GM20431 (cell line): ENCODE results near the gene PIGM.

Experiments used
- in situ Hi-C: fragments of 300-500 bp; cut with MseI, MboI; formaldehyde crosslinking; loops from one replicate; pipeline ENCODE4 v1.15.0; 2020; ENCODE audit warnings: low sequenced_read_pairs; ENCODE audit not compliant: unreplicated experiment

PIGM gene

DNA sequence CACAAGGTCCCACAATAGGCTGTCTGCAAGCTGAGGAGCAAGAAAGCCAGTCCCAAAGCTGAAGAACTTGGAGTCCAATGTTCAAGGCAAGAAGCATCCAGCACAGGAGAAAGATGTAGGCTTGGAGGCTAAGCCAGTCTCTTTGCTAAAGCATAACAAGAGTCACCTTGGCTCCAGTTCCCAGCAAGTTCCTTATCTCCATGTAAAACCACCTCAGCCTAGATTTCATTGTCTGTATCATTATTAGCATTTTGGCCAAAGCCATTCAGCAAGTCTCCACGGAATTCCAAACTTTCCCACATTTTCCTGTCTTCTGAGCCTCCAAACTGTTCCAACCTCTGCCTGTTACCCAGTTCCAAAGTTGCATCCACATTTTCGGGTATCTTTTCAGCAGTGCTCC is 36.9 kb downstream of the PIGM start:
- in situ Hi-C loops: no loop called here

DNA sequence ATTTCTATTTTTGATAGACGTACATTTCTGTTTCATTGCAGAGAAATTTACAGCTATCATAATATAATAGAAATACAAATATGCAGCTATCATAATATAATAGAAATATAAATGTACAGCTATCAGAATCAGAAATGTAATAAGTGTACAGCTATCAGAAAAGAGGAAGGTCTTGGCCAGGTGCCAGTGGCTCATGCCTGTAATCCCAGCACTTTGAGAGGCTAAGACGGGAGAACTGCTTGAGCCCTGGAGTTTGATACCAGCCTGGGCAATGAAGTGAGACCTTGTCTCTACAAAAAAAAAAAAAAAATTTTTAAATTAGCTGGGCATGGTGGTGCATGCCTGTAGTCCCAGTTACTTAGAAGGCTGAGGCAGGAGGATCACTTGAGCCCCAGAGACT is 37.9 kb downstream of the PIGM start:
- in situ Hi-C loops: no loop called here

DNA sequence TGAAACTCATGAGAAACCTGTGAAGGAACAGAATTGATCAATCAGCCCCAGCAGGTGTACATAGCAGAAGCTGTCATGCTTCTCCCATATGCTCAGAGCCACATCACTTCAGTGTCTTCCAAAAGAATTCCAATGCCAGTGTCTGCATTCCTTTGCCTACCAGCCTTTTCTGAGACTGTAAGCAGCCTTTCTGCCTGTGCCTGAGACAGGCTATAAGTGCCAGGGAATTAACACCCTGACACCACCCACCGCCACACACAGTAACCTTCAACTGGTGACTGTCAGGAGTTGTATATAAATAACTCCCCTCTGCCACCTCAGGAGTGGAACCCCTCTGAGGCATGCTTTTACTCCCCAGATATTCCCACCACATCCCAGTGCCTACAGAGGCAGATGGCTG is 39.6 kb downstream of the PIGM start:
- in situ Hi-C loops: no loop called here

DNA sequence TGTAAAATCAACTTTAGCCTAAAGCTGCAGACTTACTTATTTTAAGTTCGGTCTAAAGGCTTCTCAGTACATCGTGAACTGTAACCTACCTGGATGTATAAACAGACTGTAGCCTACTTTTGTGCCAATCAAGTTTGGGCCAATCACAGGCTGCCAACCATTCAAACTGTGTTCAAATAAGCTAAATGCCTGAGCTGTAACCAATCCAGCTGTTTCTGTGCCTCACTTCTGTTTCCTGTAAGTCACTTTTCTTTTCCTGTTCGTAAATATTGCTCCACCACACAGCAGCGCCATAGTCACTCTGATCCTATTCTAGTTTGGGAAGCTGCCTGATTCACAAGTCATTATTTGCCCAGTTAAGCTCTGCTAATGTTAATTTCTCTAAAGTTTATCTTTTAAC is 40.3 kb downstream of the PIGM start:
- in situ Hi-C loops: no loop called here

DNA sequence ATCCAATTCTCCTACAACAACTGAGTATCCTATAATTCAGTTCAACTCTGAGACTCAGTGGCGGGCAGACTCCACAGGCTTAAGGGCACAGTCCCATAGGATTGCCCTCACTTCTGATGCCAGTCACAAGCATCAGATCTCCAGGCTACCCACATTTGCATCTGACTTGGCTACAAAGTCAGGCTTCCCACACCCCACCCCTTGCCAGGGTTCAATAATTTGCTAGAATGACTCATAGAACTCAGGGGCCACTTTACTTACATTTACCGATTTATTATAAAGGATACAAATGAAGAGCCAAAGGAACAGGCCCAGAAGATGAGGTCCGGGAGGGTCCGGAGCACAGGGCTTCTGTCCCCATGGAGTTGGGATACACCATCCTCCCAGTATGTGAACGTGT is 41.8 kb downstream of the PIGM start:
- in situ Hi-C loops: no loop called here

DNA sequence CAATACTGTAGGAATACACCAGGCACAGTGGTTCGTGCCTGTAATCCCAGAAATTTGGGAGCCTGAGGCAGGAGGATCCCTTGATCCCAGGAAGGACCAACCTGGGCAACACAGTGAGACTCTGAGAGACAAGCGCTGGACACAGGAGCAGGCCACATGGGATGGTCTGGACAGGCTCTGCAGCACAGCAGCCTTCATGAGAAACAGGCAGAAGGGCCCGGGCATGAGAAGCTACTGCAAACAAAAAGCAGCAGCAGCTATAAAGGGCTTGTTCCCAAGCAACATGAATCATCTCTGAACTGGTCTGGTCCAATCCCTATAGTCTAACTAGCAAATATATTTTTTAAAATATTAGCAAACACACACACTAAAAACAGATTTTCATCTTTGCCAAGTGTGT is 42.2 kb downstream of the PIGM start:
- in situ Hi-C loops: no loop called here

DNA sequence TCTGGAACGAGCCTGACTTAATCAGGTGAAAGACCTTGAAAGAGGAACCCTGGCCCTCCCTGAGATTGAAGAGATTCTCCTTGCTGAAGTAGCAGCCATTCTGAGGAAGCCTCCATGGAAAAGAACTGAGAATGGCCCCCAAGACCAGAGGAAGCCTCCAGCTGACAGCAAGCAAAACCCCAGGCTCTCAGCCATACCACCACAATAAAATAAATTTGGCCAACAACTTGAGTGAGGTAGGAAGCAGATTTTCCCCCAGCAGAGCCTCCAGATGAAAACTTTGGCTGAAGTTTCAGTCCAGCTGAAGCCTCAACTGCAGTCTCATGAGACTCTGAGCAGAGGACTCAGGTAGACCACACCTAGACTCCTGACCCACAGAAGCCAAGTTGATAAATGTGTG is 43.8 kb downstream of the PIGM start:
- in situ Hi-C loops: no loop called here

DNA sequence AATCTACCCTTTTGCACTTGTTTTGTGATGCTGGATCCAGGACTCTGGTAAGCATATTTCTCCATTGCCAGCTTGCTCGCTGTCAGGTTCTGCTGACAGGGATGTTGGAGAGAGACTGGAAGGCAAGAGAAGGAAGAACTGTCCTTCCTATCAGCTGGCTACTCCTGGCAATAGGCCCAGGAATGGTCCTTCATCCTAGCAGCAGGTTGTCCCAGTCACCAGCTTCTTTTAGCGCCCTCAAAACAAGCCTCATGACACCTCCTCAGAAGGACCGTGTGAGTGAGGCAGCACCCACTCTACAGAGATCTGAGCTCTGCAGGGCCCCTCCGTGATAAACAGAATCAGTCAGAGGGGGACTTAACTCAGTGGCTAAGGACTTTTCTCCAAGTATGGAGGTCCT is 44.6 kb downstream of the PIGM start:
- in situ Hi-C loops: no loop called here

DNA sequence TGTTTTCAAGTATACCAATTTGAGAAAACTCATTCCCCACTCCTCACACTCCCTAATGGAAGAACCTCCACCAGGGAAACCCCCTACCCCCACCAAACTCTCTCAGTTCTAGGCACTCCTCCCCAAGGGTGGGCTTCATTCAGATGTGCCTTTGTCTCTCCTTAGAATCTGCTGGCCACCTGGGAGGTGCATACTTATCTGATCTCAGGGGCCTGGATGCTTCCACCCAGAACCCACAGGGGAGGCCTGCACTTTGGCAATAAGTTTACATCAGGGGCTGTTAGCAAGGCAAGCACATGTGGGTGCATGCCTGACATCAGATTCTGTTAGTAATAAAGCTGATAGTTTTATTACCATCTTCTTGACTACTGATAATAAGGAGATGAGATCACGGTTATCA is 45.3 kb downstream of the PIGM start:
- in situ Hi-C loops: no loop called here

DNA sequence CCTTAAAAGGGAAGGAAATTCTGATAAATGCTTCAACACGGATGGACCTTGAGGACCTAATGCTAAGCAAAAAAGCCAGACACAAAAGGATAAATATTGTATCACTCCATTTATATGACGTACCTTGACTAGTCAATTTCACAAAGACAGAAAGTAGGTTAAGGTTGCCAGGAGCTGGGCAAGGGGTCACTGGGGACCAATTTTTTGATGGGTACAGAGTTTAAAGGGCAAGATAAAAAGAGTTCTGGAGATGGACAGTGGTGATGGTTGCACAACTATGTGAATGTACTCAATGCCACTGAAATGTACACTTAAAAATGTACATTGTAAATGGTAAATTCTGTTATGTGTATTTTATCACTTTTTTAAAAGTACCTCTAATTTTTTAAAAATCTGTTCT is 45.7 kb downstream of the PIGM start:
- in situ Hi-C loops: no loop called here

DNA sequence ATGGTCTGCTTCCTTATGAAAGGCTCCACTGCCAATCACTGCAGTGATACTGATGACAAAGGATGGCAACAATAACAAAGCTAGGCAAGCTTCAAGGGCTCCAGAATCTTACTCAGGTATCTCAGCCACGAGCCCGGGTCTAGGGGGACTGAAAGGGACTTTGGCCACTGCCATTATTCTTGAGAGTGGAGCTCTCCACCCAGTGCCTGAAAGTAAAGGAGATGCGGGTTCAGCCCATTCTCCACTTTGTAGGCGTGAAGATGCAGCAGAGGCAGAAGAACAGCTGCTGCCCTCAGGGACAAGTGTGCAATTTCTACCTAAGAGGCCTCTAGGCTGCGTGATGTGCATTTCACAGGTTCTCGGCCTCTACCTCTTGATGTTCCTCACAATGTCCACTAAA is 46.3 kb downstream of the PIGM start:
- in situ Hi-C loops: no loop called here

DNA sequence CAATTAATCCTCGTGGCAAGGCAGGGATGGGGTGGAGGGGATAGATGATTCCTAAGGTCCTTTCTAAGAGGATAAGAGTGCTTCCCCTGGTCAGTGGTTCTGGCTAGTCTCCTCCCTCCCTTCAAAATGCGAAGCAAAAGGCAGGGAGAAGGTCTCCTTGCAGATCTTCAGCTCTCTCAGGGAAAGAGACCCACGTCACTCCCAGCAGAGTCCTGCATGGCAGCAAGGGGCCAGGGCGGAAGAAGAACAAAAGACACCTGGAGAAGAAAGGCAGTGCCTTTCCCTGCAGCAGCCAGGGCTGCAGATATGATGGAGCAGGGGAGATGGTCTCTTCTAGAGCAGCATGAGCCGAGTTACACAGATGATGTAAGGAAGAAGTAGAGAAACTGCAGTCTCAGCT is 48.1 kb downstream of the PIGM start:
- in situ Hi-C loops: no loop called here

DNA sequence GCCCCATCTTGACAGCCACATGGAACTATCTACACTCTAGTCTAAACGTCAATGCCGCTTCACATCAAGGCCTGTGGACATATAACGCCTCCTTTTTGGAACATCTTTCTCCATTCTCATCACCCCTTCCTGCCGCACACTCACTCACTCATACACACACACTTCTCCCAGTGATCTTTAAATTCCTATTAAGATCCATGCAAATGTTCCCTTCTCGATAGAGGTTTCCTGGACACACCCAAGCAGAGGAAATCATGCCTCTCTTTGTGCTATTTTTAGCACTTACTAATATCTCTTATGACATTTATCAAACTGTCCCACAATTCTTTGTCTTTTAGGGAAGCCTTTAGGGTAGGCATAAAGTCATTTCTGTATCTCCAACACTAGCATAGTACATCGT is 49.5 kb downstream of the PIGM start:
- in situ Hi-C loops: no loop called here

DNA sequence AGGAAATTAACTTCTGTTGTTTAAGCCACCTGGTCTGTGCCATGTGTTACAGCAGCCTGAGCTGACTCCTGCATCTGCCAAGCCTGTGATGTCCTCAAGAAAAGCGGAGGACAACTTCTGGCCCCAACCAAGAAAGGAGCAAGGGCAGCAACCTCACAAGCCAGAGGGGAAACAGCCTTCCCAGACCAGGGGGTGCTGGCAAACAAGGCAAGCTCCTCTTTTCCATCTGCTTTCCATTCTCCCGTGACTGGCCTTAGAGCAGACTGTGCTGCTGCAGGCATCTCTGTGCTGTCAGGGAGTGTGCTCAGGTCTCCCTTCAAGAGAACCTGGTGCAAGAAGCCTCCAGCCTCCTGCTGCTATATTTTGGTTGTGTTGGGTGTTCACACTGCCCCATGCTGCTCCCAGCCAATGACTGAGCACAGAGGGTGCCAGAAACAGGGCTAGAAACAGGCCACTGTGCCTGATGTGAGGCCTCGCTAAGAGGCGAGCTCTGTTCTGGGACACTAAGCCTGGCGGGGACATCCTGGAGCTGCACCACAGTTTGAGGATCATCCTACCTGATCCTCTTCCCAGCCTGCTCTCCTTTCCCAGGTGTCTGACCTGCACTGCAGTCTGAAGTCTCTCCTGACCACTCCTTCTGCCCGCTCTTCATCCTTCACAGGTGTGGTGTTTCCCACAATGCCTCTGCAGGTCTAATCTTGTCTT is 50.3 kb downstream of the PIGM start:
- in situ Hi-C loops: no loop called here

DNA sequence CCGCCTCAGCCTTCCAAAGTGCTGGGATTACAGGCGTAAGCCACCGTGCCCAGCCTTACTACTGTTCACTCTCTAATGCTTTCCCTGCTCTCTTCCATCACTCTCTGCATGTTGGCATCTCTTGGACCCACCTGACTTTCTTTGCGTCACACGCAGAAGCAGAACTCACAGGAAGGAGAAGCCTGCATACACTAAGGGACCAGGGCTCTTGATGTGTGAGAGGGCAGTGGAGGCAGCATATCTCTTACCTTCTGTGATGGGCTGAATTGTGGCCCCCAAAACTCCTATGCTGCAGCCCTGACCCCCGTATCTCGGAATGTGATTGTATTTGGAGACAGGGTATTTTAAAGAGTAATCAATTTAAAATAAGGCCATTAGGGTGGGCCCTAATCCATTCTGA is 51.0 kb downstream of the PIGM start:
- in situ Hi-C loops: no loop called here

DNA sequence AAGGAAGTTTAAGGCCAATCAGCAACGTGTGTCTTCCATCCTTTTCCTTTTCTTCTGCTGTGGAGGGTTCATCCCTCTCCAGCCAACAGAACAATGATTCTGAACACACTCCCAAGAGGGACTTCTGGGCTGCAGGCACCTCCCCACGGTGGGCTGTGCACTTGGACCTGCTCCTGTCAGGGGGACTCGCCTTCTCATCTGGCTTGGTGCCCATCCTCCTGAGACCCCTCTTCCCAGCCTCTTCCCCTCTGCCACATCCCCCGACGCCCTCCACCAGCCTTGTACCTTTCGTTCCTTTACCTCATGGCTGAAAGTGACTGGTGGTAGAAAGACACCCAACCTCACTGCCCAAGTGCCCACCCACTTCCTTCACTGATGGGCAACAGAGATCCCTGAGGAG is 51.7 kb downstream of the PIGM start:
- in situ Hi-C loops: no loop called here

DNA sequence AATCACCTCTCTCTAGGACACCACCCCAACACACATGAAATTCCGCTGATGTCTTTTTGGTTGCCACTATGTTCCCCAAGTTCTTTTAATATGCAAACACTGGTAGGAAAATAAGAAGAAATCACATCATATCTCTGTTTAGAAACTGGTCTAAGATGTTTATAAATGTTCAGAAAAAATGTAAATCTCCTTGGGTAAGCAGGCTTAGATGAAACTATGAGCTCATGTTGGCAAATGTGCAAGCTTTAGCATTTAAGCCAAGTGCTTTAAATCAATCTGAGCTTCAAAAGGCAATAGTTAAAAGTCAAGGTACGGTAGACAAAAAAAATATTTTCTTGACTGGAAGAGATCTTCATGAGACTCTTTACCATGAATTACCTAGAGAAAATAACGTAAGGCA is 52.5 kb downstream of the PIGM start:
- in situ Hi-C loops: no loop called here

DNA sequence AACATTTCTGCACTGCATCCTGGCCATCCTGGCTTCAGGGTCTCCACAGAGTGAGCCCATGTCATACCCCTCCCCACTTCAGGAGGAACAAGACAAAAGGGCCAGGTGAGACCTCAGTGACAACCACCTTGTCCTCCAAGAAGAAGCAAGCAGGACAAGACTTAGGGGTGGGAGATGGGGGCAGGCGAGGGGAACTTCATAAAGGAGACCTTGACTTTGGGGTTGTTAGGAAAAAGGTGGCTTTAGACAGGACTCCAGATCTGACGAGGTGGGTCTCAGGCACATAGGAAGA is 53.7 kb downstream of the PIGM start:
- in situ Hi-C loops: no loop called here

DNA sequence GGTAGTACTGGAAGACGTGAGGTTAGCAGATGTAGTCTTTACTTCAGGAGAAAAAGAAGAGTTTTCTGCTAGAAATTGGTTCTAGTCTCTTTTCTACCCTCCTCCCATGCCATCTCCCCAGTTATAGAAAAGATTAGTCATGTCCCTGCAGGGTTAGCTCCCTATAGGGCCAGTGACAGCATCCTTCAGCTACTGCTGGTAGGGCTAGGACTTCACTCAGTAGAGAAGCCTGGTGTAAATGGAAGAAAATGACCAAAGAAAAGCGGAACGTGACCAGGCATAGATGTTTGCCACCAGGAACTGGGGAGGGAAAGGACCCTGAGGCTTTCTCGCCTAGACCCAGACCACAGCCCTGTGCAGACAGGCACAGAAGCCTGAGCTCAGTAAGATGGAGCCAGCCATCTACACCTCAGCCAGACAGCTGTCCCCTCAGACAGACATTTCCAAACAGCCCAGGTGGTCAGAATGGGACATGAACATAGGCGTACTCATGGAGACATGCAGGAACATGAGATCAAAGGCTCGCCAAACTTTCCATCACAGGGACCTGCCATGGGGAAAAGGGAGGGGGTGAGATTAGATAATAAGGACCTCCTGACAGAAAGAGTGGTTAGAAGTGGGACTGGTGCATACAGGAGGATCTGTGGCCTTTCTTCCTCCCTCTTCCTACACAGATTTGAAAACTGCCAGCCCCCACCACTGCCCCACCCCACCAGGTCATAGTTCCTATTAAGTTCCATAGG is 54.3 kb downstream of the PIGM start:
- in situ Hi-C loops: no loop called here
